IMR-90 (cell line): ENCODE measurements around the gene SNRPA1. TPM values are rescaled to one million over a fixed set of nuclear protein-coding genes. Genes with fewer than 3 reads are reported as not detected.

Experiments
- ATAC-seq: fragments of 200-7000 bp; cut with Tn5 transposase; 2 replicates; pipeline ENCODE4 v1.9.1; 2020; ENCODE audit warnings: low read depth, mild to moderate bottlenecking, moderate library complexity
- BruUV-seq: library from RNA; stranded (reverse); fragments of 400-500 nt; replicated peaks from 2 replicates; lab custom pipeline; 2021; lab: Mats Ljungman, UMichigan
- CTCF ChIA-PET: fragments of 300-600 bp; formaldehyde crosslinking; extraction: SDS; loops from one replicate; lab custom pipeline; 2021; ENCODE audit warnings: antibody characterized with exemption; lab: Yijun Ruan, JAX
- POLR2A ChIA-PET: fragments of 300-600 bp; sonication (Branson Sonifier 250); formaldehyde crosslinking; loops from one replicate; lab custom pipeline; 2022; ENCODE audit warnings: antibody characterized with exemption; ENCODE audit not compliant: unreplicated experiment; lab: Charles Lee
- DNase-seq: peaks from one replicate; pipeline ENCODE4 v3.0.0; 2013
- H2AFZ ChIP-seq: replicated peaks from 2 replicates; pipeline ENCODE3; 2013; ENCODE audit warnings: low read length, mild to moderate bottlenecking; ENCODE audit not compliant: poor library complexity
- H2AK5ac ChIP-seq: 2 replicates; pipeline ENCODE4 v1.6.1; 2013; ENCODE audit warnings: low read depth, low read length, inconsistent platforms
- H2AK9ac ChIP-seq: replicated peaks from 2 replicates; pipeline ENCODE3; 2013; ENCODE audit warnings: mild to moderate bottlenecking, low read depth, low read length, moderate library complexity; ENCODE audit not compliant: poor library complexity
- H2BK120ac ChIP-seq: 2 replicates; pipeline ENCODE4 v1.6.1; 2013; ENCODE audit warnings: low read depth, low read length, inconsistent platforms
- H2BK15ac ChIP-seq: 3 replicates; pipeline ENCODE4 v1.6.1; 2013; ENCODE audit warnings: low read depth, low read length, inconsistent platforms
- H2BK20ac ChIP-seq: 2 replicates; pipeline ENCODE4 v1.6.1; 2013; ENCODE audit warnings: low read depth, mild to moderate bottlenecking, inconsistent platforms, low read length, moderate library complexity
- H2BK5ac ChIP-seq: 2 replicates; pipeline ENCODE4 v1.6.1; 2013; ENCODE audit warnings: mild to moderate bottlenecking, low read depth, low read length, inconsistent platforms; ENCODE audit not compliant: poor library complexity, severe bottlenecking
- H3K14ac ChIP-seq: replicated peaks from 2 replicates; pipeline ENCODE4 v1.6.1; 2013; ENCODE audit warnings: low read depth, low read length, inconsistent platforms
- H3K18ac ChIP-seq: 2 replicates; pipeline ENCODE4 v1.6.1; 2013; ENCODE audit warnings: low read depth, low read length, control low read depth
- H3K23ac ChIP-seq: 2 replicates; pipeline ENCODE4 v1.6.1; 2013; ENCODE audit warnings: low read depth, low read length, inconsistent platforms
- H3K27ac ChIP-seq: 2 replicates; pipeline ENCODE4 v1.5.1; 2013; ENCODE audit warnings: mild to moderate bottlenecking, control low read depth, low read length; ENCODE audit not compliant: insufficient read depth
- H3K27me3 ChIP-seq: 2 replicates; pipeline ENCODE4 v1.6.1; 2013; ENCODE audit warnings: low read length; ENCODE audit not compliant: control insufficient read depth, insufficient read depth
- H3K36me3 ChIP-seq: 2 replicates; pipeline ENCODE4 v1.6.1; 2013; ENCODE audit warnings: low read length, mixed read lengths; ENCODE audit not compliant: control insufficient read depth, insufficient read depth
- H3K4ac ChIP-seq: 2 replicates; pipeline ENCODE4 v1.6.1; 2013; ENCODE audit warnings: low read depth, low read length, inconsistent platforms
- H3K4me1 ChIP-seq: 2 replicates; pipeline ENCODE4 v1.6.1; 2013; ENCODE audit warnings: low read length, mixed read lengths; ENCODE audit not compliant: control insufficient read depth, insufficient read depth
- H3K4me2 ChIP-seq: 2 replicates; pipeline ENCODE4 v1.6.1; 2013; ENCODE audit warnings: low read depth, mild to moderate bottlenecking, control low read depth, low read length, moderate library complexity
- H3K4me3 ChIP-seq: 2 replicates; pipeline ENCODE4 v1.5.1; 2013; ENCODE audit warnings: low read depth, mild to moderate bottlenecking, control low read depth, low read length, moderate library complexity; ENCODE audit not compliant: insufficient read depth
- H3K56ac ChIP-seq: 2 replicates; pipeline ENCODE4 v1.6.1; 2013; ENCODE audit warnings: low read length, inconsistent platforms; ENCODE audit not compliant: insufficient read depth; ENCODE audit errors: extremely low read depth
- H3K79me1 ChIP-seq, 2 experiments: 2 replicates each; pipeline ENCODE4 v1.6.1; 2013; ENCODE audit warnings: low read length in 2 of 2, inconsistent platforms in 1 of 2, low read depth in 1 of 2
- H3K9ac ChIP-seq: 2 replicates; pipeline ENCODE4 v1.6.1; 2013; ENCODE audit warnings: low read depth, low read length, control low read depth
- H3K9me1 ChIP-seq: 2 replicates; pipeline ENCODE4 v1.6.1; 2013; ENCODE audit warnings: low read length, inconsistent platforms; ENCODE audit not compliant: insufficient read depth
- H3K9me3 ChIP-seq: 2 replicates; pipeline ENCODE4 v1.6.1; 2013; ENCODE audit warnings: low read length; ENCODE audit not compliant: control insufficient read depth, insufficient read depth
- H4K20me1 ChIP-seq: 2 replicates; pipeline ENCODE4 v1.6.1; 2013; ENCODE audit warnings: low read length, inconsistent platforms; ENCODE audit not compliant: insufficient read depth
- H4K5ac ChIP-seq: 2 replicates; pipeline ENCODE4 v1.6.1; 2013; ENCODE audit warnings: mild to moderate bottlenecking, low read depth, low read length, control low read depth
- H4K8ac ChIP-seq, 2 experiments: 2 replicates each; pipeline ENCODE4 v1.6.1; 2013; ENCODE audit warnings: low read depth in 2 of 2, low read length in 2 of 2, control low read depth in 1 of 2, inconsistent platforms in 1 of 2
- H4K91ac ChIP-seq: 2 replicates; pipeline ENCODE4 v1.6.1; 2013; ENCODE audit warnings: low read depth, low read length, inconsistent platforms; ENCODE audit not compliant: insufficient read depth
- BHLHE40 ChIP-seq: fragments of 150-350 bp; IDR thresholded peaks from 2 replicates; pipeline ENCODE4 v1.6.1; 2016; ENCODE audit warnings: mild to moderate bottlenecking, low read depth, low read length
- MAZ ChIP-seq: IDR thresholded peaks from 2 replicates; pipeline ENCODE4 v1.6.1; 2012; ENCODE audit warnings: low read depth, mild to moderate bottlenecking, low read length, improper control_type of control experiment, moderate library complexity, borderline replicate concordance
- POLR2A ChIP-seq: IDR thresholded peaks from 2 replicates; pipeline ENCODE4 v1.6.1; 2012; ENCODE audit warnings: mild to moderate bottlenecking, low read depth, low read length
- WGBS, 2 experiments: methylation state at CpG; one replicate each; pipeline versions ENCODE4 v1.1.5 to v1.1.7; 2013; ENCODE audit warnings: missing lambda C conversion rate in 2 of 2; ENCODE audit not compliant: insufficient read length in 1 of 2; ENCODE audit errors: extremely low coverage in 2 of 2; 5-methylcytosine and 5-hydroxymethylcytosine counted together
- dilution Hi-C: fragments of 300-500 bp; cut with HindIII; formaldehyde crosslinking; loops from one replicate; pipeline ENCODE4 v1.14.3; 2018; ENCODE audit warnings: low sequenced_read_pairs; ENCODE audit not compliant: unreplicated experiment
- in situ Hi-C: fragments of 300-500 bp; cut with MboI; formaldehyde crosslinking; loops from 3 replicates; pipeline ENCODE4 v1.14.3; 2019; ENCODE audit warnings: low sequenced_read_pairs, inconsistent platforms, mixed read lengths
- intact Hi-C: fragments of 100-400 bp; cut with micrococcal nuclease; formaldehyde crosslinking; loops from 2 replicates; pipeline ENCODE4 v1.10.0; 2022
- polyA plus RNA-seq, 3 experiments: library from polyadenylated mRNA; depleted of rRNA; stranded (reverse); fragments of >200 nt; gene quantifications; 2 replicates each; pipeline ENCODE4 v1.2.3, GENCODE V29; 2012; ENCODE audit warnings: low replicate concordance in 1 of 3
- total RNA-seq: library from RNA; depleted of rRNA; stranded (reverse); fragments of >200 nt; gene quantifications from 2 replicates; pipeline ENCODE4 v1.2.3, GENCODE V29; 2012

Gene SNRPA1
- total and polyA plus RNA-seq, 2 of the 4 experiments (the other 2 are of a cell fraction) = 37.1 to 79.9 TPM

GRCh38 chr15:101267320-101268104, 27.5 kb downstream of the SNRPA1 start:
- intact Hi-C loops = no loop called here
- no peak overlapping the region for H3K4me3 ChIP-seq
- H2BK20ac ChIP-seq = 0 out of 2 replicates have a peak overlapping the region, but pooled peaks have one; percentile 18
- WGBS, 2 experiments = 32% methylated on average over 5 of the region's 18 CpGs; no CpG with 5 or more reads in 1 of the 2 experiments
- H3K23ac ChIP-seq = no peak overlapping the region; the same call in 1 of the 2 replicates
- CTCF ChIA-PET = interaction anchor here (0.5 to 1.7 kb wide), 5 partner anchors 9 to 630 kb away, joined by 3 to 5 read pairs (median 3); no protein-coding TSS in a partner anchor
- H3K4me2 ChIP-seq = 0 out of 2 replicates have a peak overlapping the region, but pooled peaks have one; percentile 2
- H4K5ac ChIP-seq = no peak overlapping the region
- peak overlapping the region; percentile 16 for H2AFZ ChIP-seq
- peaks cover 7 to 16% of the 10 kb centered on the region in 2 experiments; a peak in 2 of 4 replicates for H3K79me1 ChIP-seq
- H3K9me3 ChIP-seq = no peaks in the 10 kb centered on the region
- no peak overlapping the region for H3K4ac ChIP-seq
- H4K8ac ChIP-seq = no peak overlapping the region
- peak overlapping the region; percentile 42 for H2AK5ac ChIP-seq
- dilution Hi-C loops = no loop called here
- H3K56ac ChIP-seq = no peak overlapping the region
- BruUV-seq = no TSS peak
- H2BK5ac ChIP-seq = peak overlapping the region; percentile 3
- H3K14ac ChIP-seq = peak overlapping the region; percentile 54; the same call in 1 of the 2 replicates
- no peak overlapping the region for H3K18ac ChIP-seq
- TF ChIP-seq POLR2A (peak; percentile 41), BHLHE40 (peak; percentile 30; the same call in 1 of the 2 replicates), MAZ (no peak; the same call in 1 of the 2 replicates)
- H3K27me3 ChIP-seq = no peaks in the 10 kb centered on the region
- peak; percentile 91 for DNase-seq
- H4K91ac ChIP-seq = no peak overlapping the region
- H3K27ac ChIP-seq = peak overlapping the region; percentile 10; the same call in 1 of the 2 replicates
- POLR2A ChIA-PET = no interaction called here
- H2BK15ac ChIP-seq = no peak overlapping the region
- in situ Hi-C loops = loop anchor here (10.0 to 25.0 kb wide), 3 partner anchors 355 to 633 kb away; partner anchors contain the start of gene LRRK1
- H3K9me1 ChIP-seq = peaks cover 23% of the 10 kb centered on the region
- peak overlapping the region; percentile 37 for H2AK9ac ChIP-seq
- H3K4me1 ChIP-seq = peaks cover 10% of the 10 kb centered on the region
- peak; percentile 63 for ATAC-seq
- peaks cover 9% of the 10 kb centered on the region; the same call in 1 of the 2 replicates for H4K20me1 ChIP-seq
- H3K9ac ChIP-seq = no peak overlapping the region
- no peak overlapping the region for H2BK120ac ChIP-seq
- peaks cover 31% of the 10 kb centered on the region for H3K36me3 ChIP-seq
